ENCODE measurements around the gene KIF15. TPM values are rescaled to one million over a fixed set of nuclear protein-coding genes. Genes with fewer than 3 reads are reported as not detected.

KIF15 gene
- total RNA-seq, 1 donor from 2014 or later, result 2.4 TPM

GRCh38 chr3:44894485-44894884, 132.9 kb downstream of the KIF15 start:
- Mint-ChIP-seq H3K9me3 (no peaks in the 10 kb centered on the region), H3K27ac (no peak overlapping the region), H3K4me1 (peaks cover 5% of the 10 kb centered on the region), H3K4me3 (no peak overlapping the region), H3K36me3 (ENCODE audit: low read depth) (no peaks in the 10 kb centered on the region), H3K27me3 (peaks cover 2% of the 10 kb centered on the region)
- TF ChIP-seq, protein P1, sequence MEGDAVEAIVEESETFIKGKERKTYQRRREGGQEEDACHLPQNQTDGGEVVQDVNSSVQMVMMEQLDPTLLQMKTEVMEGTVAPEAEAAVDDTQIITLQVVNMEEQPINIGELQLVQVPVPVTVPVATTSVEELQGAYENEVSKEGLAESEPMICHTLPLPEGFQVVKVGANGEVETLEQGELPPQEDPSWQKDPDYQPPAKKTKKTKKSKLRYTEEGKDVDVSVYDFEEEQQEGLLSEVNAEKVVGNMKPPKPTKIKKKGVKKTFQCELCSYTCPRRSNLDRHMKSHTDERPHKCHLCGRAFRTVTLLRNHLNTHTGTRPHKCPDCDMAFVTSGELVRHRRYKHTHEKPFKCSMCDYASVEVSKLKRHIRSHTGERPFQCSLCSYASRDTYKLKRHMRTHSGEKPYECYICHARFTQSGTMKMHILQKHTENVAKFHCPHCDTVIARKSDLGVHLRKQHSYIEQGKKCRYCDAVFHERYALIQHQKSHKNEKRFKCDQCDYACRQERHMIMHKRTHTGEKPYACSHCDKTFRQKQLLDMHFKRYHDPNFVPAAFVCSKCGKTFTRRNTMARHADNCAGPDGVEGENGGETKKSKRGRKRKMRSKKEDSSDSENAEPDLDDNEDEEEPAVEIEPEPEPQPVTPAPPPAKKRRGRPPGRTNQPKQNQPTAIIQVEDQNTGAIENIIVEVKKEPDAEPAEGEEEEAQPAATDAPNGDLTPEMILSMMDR (IDR thresholded peaks at IDR 0.05), result no peak
- no peak for DNase-seq
- ChIA-PET POLR2A (no interaction called here), CTCF (no interaction called here)
- intact Hi-C loops (cut with micrococcal nuclease), result no loop called here
- ATAC-seq (ENCODE audit: low read depth), result no peak

GRCh38 chr3:44896440-44896839, 134.8 kb downstream of the KIF15 start:
- ChIA-PET POLR2A (no interaction called here), CTCF (no interaction called here)
- H3K9me3 Mint-ChIP-seq, result no peaks in the 10 kb centered on the region
- no peak overlapping the region for H3K27ac Mint-ChIP-seq
- DNase-seq, result no peak
- intact Hi-C loops (cut with micrococcal nuclease), result no loop called here
- H3K27me3 Mint-ChIP-seq, result peaks cover 10% of the 10 kb centered on the region
- peaks cover 5% of the 10 kb centered on the region for H3K4me1 Mint-ChIP-seq
- no peak overlapping the region for H3K4me3 Mint-ChIP-seq
- H3K36me3 Mint-ChIP-seq (ENCODE audit: low read depth), result no peaks in the 10 kb centered on the region
- TF ChIP-seq, protein P1 (IDR thresholded peaks at IDR 0.05), result no peak
- ATAC-seq (ENCODE audit: low read depth), result no peak

GRCh38 chr3:44899683-44900367, 138.2 kb downstream of the KIF15 start:
- H3K27me3 Mint-ChIP-seq, result peaks cover 13% of the 10 kb centered on the region
- peaks cover 5% of the 10 kb centered on the region for H3K4me1 Mint-ChIP-seq
- CTCF ChIA-PET, result no interaction called here
- POLR2A ChIA-PET, result no interaction called here
- H3K36me3 Mint-ChIP-seq (ENCODE audit: low read depth), result no peaks in the 10 kb centered on the region
- H3K27ac Mint-ChIP-seq, result no peak overlapping the region
- H3K9me3 Mint-ChIP-seq, result no peaks in the 10 kb centered on the region
- DNase-seq (no peak), ATAC-seq (ENCODE audit: low read depth) (no peak)
- intact Hi-C loops (cut with micrococcal nuclease), result no loop called here
- H3K4me3 Mint-ChIP-seq, result no peak overlapping the region
- TF ChIP-seq, protein P1 (IDR thresholded peaks at IDR 0.05), result no peak

- ATAC-seq (ENCODE audit: low read depth), result no peak
- CTCF ChIA-PET, result no interaction called here
- TF ChIP-seq, protein P1 (IDR thresholded peaks at IDR 0.05), result no peak
Observed at GRCh38 chr3:44902628-44903027, 141.0 kb downstream of the KIF15 start.

More at GRCh38 chr3:44902628-44903027, 141.0 kb downstream of the KIF15 start:
- DNase-seq, result no peak
- H3K9me3 Mint-ChIP-seq, result no peaks in the 10 kb centered on the region
- no peak overlapping the region for H3K4me3 Mint-ChIP-seq
- H3K27ac Mint-ChIP-seq, result no peak overlapping the region
- intact Hi-C loops (cut with micrococcal nuclease), result no loop called here
- H3K4me1 Mint-ChIP-seq, result no peaks in the 10 kb centered on the region
- H3K27me3 Mint-ChIP-seq, result peaks cover 11% of the 10 kb centered on the region
- POLR2A ChIA-PET, result no interaction called here
- H3K36me3 Mint-ChIP-seq (ENCODE audit: low read depth), result no peaks in the 10 kb centered on the region

Other genes starting within 250 kb of the KIF15 start
- gene ZKSCAN7, start 206.6 kb upstream of the KIF15 start, total RNA-seq, result 6.8 and 9.2 TPM in 2 replicates
- 4.8 and 5.2 TPM in 2 replicates for gene ZNF660, start 176.8 kb upstream of the KIF15 start, total RNA-seq
- gene ZNF197, start 136.8 kb upstream of the KIF15 start, total RNA-seq, result 15.8 and 16.9 TPM in 2 replicates
- 13.9 and 17.5 TPM in 2 replicates for gene ZNF35, start 113.1 kb upstream of the KIF15 start, total RNA-seq
- gene ZNF502, start 49.1 kb upstream of the KIF15 start, total RNA-seq, result 5.0 and 6.5 TPM in 2 replicates
- 6.2 and 6.5 TPM in 2 replicates for gene ZNF501, start 32.2 kb upstream of the KIF15 start, total RNA-seq
- 35.4 and 43.6 TPM in 2 replicates for gene KIAA1143, start 175 bp upstream of the KIF15 start, total RNA-seq
- gene TMEM42, start 100.1 kb downstream of the KIF15 start, total RNA-seq, result 12.4 and 13.1 TPM in 2 replicates
- not detected in 2 replicates for gene TGM4, start 112.8 kb downstream of the KIF15 start, total RNA-seq
- gene ZDHHC3, start 214.4 kb downstream of the KIF15 start, total RNA-seq, result 38.5 and 43.4 TPM in 2 replicates
- gene EXOSC7, start 214.4 kb downstream of the KIF15 start, total RNA-seq, result 42.5 and 44.0 TPM in 2 replicates